ENCODE results near the gene DSC2.

DSC2 gene

GRCh38 chr18:31098878-31099277, 3.3 kb downstream of the DSC2 start:
- DNase-seq (ENCODE audit: low read depth, low spot score): no peak

GRCh38 chr18:31097666-31098065, 4.6 kb downstream of the DSC2 start:
- DNase-seq (ENCODE audit: low read depth, low spot score): no peak

- DNase-seq (ENCODE audit: low read depth, low spot score): no peak
Observed at GRCh38 chr18:31093880-31094279, 8.3 kb downstream of the DSC2 start.

GRCh38 chr18:31093294-31093693, 8.9 kb downstream of the DSC2 start:
- DNase-seq (ENCODE audit: low read depth, low spot score): no peak

GRCh38 chr18:31091350-31091749, 10.9 kb downstream of the DSC2 start:
- DNase-seq (ENCODE audit: low read depth, low spot score): no peak

GRCh38 chr18:31088532-31088931, 13.7 kb downstream of the DSC2 start:
- DNase-seq (ENCODE audit: low read depth, low spot score): no peak

GRCh38 chr18:31079973-31080372, 22.2 kb downstream of the DSC2 start:
- no peak for DNase-seq (ENCODE audit: low read depth, low spot score)

- DNase-seq (ENCODE audit: low read depth, low spot score): no peak
Observed at GRCh38 chr18:31077878-31078277, 24.3 kb downstream of the DSC2 start.

GRCh38 chr18:31072175-31072574, 30.0 kb downstream of the DSC2 start:
- no peak for DNase-seq (ENCODE audit: low read depth, low spot score)

GRCh38 chr18:31070206-31070605, 32.0 kb downstream of the DSC2 start:
- no peak for DNase-seq (ENCODE audit: low read depth, low spot score)

GRCh38 chr18:31066266-31066665, 36.0 kb downstream of the DSC2 start:
- DNase-seq (ENCODE audit: low read depth, low spot score): no peak

- no peak for DNase-seq (ENCODE audit: low read depth, low spot score)
Observed at GRCh38 chr18:31065036-31065773, 37.0 kb downstream of the DSC2 start.

- no peak for DNase-seq (ENCODE audit: low read depth, low spot score)
Observed at GRCh38 chr18:31064130-31064529, 38.1 kb downstream of the DSC2 start.

- DNase-seq (ENCODE audit: low read depth, low spot score): no peak
Observed at GRCh38 chr18:31061945-31062344, 40.3 kb downstream of the DSC2 start.

- DNase-seq (ENCODE audit: low read depth, low spot score): no peak
Observed at GRCh38 chr18:31058897-31059296, 43.3 kb downstream of the DSC2 start.

- DNase-seq (ENCODE audit: low read depth, low spot score): no peak
Observed at GRCh38 chr18:31057917-31058316, 44.3 kb downstream of the DSC2 start.

- DNase-seq (ENCODE audit: low read depth, low spot score): no peak
Observed at GRCh38 chr18:31057051-31057450, 45.2 kb downstream of the DSC2 start.

- DNase-seq (ENCODE audit: low read depth, low spot score): no peak
Observed at GRCh38 chr18:31056296-31056695, 45.9 kb downstream of the DSC2 start.

GRCh38 chr18:31050635-31051034, 51.6 kb downstream of the DSC2 start:
- DNase-seq (ENCODE audit: low read depth, low spot score): no peak

GRCh38 chr18:31049189-31049588, 53.0 kb downstream of the DSC2 start:
- DNase-seq (ENCODE audit: low read depth, low spot score): no peak

GRCh38 chr18:31048216-31048615, 54.0 kb downstream of the DSC2 start:
- DNase-seq (ENCODE audit: low read depth, low spot score): no peak

GRCh38 chr18:31046916-31047315, 55.3 kb downstream of the DSC2 start:
- no peak for DNase-seq (ENCODE audit: low read depth, low spot score)

- no peak for DNase-seq (ENCODE audit: low read depth, low spot score)
Observed at GRCh38 chr18:31045599-31045998, 56.6 kb downstream of the DSC2 start.

GRCh38 chr18:31044926-31045325, 57.3 kb downstream of the DSC2 start:
- no peak for DNase-seq (ENCODE audit: low read depth, low spot score)

Data from astrocyte of the hippocampus (primary cell).